ENCODE measurements around the gene CENPX. TPM values are rescaled to one million over a fixed set of nuclear protein-coding genes. Genes with fewer than 3 reads are reported as not detected.

The CENPX gene
- total and polyA plus RNA-seq, 2 of the 13 experiments (the other 11 are each of a cell fraction or from before 2014, with no cell fraction given), result 92.7 to 170 TPM

DNA sequence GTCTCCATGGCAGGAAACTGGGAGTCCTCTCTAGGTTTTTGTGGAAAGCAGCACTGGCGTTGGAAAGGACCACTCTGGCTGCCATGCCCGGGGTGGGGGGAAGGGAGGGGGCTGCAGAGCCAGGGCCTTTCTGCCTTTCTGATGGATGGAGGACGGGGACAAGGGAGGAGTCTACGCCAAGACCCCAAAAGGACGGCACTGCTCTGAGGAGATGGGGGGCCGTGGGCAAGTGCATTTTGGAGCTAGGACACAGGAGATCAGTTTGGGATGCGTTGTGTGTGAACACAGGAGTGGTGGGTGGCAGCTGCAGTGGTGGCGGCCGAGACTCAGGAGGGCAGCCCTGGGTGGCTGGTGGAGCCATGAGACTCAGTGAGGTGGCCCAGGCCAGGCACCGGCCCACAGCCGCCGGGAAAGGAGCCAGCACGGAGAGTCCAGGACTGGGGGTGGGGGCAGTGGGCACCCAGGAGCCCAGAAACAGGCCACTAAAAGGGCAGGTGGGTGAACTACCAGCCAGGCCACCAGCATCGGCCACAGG lies 2.0 kb downstream of the CENPX start (continued):
- TF ChIP-seq, protein P1, sequence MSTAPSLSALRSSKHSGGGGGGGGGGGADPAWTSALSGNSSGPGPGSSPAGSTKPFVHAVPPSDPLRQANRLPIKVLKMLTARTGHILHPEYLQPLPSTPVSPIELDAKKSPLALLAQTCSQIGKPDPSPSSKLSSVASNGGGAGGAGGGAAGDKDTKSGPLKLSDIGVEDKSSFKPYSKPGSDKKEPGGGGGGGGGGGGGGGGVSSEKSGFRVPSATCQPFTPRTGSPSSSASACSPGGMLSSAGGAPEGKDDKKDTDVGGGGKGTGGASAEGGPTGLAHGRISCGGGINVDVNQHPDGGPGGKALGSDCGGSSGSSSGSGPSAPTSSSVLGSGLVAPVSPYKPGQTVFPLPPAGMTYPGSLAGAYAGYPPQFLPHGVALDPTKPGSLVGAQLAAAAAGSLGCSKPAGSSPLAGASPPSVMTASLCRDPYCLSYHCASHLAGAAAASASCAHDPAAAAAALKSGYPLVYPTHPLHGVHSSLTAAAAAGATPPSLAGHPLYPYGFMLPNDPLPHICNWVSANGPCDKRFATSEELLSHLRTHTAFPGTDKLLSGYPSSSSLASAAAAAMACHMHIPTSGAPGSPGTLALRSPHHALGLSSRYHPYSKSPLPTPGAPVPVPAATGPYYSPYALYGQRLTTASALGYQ (CRISPR knock-in tag; IDR thresholded peaks at IDR 0.05), result 0 out of 2 replicates have a peak, but pooled peaks have one; percentile 54
- TF ChIP-seq TEAD3 (CRISPR knock-in tag; optimal IDR thresholded peaks at IDR 0.05; ENCODE audit: borderline replicate concordance) (no peak), STAT5B (CRISPR knock-in tag; IDR thresholded peaks at IDR 0.05) (no peak), ZKSCAN1 (IDR thresholded peaks at IDR 0.05; ENCODE audit: low read length) (no peak), ZNF850 (CRISPR knock-in tag; conservative IDR thresholded peaks at IDR 0.05) (no peak), RCOR2 (CRISPR knock-in tag; IDR thresholded peaks at IDR 0.05) (no peak), ARNTL (CRISPR knock-in tag; IDR thresholded peaks at IDR 0.05) (no peak), ATF7-NPFF (CRISPR knock-in tag; IDR thresholded peaks at IDR 0.05; ENCODE audit: low read depth) (no peak), GFI1 (CRISPR knock-in tag; IDR thresholded peaks at IDR 0.05; ENCODE audit: borderline replicate concordance) (no peak), SNAPC2 (CRISPR knock-in tag; IDR thresholded peaks at IDR 0.05) (no peak), NFKB2 (CRISPR knock-in tag; IDR thresholded peaks at IDR 0.05; ENCODE audit: borderline replicate concordance) (no peak), CAMTA2 (CRISPR knock-in tag; IDR thresholded peaks at IDR 0.05; ENCODE audit: borderline replicate concordance) (no peak), ZFP82 (CRISPR knock-in tag; IDR thresholded peaks at IDR 0.05; ENCODE audit: borderline replicate concordance) (no peak), FOXO1 (CRISPR knock-in tag; IDR thresholded peaks at IDR 0.05) (no peak), ONECUT2 (CRISPR knock-in tag; IDR thresholded peaks at IDR 0.05) (no peak), GATAD1 (CRISPR knock-in tag; IDR thresholded peaks at IDR 0.05) (no peak), IRF2 (CRISPR knock-in tag; IDR thresholded peaks at IDR 0.05) (no peak), ZNF44 (CRISPR knock-in tag; IDR thresholded peaks at IDR 0.05) (no peak), NFATC3 (CRISPR knock-in tag; IDR thresholded peaks at IDR 0.05) (peak; percentile 27; the same call in 1 of the 2 replicates), TBL1XR1 (IDR thresholded peaks at IDR 0.05; ENCODE audit: borderline replicate concordance, low read length, partially characterized antibody) (no peak), TARDBP (CRISPR knock-in tag; IDR thresholded peaks at IDR 0.05) (no peak; the same call in 1 of the 2 replicates), KDM1A (CRISPR knock-in tag; IDR thresholded peaks at IDR 0.05) (no peak)
- TF ChIP-seq, protein P2, sequence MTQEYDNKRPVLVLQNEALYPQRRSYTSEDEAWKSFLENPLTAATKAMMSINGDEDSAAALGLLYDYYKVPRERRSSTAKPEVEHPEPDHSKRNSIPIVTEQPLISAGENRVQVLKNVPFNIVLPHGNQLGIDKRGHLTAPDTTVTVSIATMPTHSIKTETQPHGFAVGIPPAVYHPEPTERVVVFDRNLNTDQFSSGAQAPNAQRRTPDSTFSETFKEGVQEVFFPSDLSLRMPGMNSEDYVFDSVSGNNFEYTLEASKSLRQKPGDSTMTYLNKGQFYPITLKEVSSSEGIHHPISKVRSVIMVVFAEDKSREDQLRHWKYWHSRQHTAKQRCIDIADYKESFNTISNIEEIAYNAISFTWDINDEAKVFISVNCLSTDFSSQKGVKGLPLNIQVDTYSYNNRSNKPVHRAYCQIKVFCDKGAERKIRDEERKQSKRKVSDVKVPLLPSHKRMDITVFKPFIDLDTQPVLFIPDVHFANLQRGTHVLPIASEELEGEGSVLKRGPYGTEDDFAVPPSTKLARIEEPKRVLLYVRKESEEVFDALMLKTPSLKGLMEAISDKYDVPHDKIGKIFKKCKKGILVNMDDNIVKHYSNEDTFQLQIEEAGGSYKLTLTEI (CRISPR knock-in tag; conservative IDR thresholded peaks at IDR 0.05), result no peak
- TF ChIP-seq, protein P3, sequence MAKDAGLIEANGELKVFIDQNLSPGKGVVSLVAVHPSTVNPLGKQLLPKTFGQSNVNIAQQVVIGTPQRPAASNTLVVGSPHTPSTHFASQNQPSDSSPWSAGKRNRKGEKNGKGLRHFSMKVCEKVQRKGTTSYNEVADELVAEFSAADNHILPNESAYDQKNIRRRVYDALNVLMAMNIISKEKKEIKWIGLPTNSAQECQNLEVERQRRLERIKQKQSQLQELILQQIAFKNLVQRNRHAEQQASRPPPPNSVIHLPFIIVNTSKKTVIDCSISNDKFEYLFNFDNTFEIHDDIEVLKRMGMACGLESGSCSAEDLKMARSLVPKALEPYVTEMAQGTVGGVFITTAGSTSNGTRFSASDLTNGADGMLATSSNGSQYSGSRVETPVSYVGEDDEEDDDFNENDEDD (CRISPR knock-in tag; IDR thresholded peaks at IDR 0.05; ENCODE audit: borderline replicate concordance), result no peak
- TF ChIP-seq, protein P4, sequence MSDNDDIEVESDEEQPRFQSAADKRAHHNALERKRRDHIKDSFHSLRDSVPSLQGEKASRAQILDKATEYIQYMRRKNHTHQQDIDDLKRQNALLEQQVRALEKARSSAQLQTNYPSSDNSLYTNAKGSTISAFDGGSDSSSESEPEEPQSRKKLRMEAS (IDR thresholded peaks at IDR 0.05), result no peak
- TF ChIP-seq, protein P5, sequence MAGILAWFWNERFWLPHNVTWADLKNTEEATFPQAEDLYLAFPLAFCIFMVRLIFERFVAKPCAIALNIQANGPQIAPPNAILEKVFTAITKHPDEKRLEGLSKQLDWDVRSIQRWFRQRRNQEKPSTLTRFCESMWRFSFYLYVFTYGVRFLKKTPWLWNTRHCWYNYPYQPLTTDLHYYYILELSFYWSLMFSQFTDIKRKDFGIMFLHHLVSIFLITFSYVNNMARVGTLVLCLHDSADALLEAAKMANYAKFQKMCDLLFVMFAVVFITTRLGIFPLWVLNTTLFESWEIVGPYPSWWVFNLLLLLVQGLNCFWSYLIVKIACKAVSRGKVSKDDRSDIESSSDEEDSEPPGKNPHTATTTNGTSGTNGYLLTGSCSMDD (CRISPR knock-in tag; IDR thresholded peaks at IDR 0.05), result no peak
- TF ChIP-seq, protein P6, sequence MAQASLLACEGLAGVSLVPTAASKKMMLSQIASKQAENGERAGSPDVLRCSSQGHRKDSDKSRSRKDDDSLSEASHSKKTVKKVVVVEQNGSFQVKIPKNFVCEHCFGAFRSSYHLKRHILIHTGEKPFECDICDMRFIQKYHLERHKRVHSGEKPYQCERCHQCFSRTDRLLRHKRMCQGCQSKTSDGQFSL (CRISPR knock-in tag; IDR thresholded peaks at IDR 0.05), result no peak

Data from HepG2 (cell line).